HL-60 (cell line): ENCODE results near the gene LRRK1.

Source experiments
- DNase-seq, 2 experiments: peaks; one replicate each; pipeline ENCODE4 v3.0.0-alpha.2; 2010 to 2020; ENCODE audit warnings: low read depth in 1 of 2, low spot score in 1 of 2
- H3K27ac ChIP-seq: fragments of 250-450 bp; sonication (Bioruptor Pico); replicated peaks from 2 replicates; pipeline ENCODE4 v1.5.1; 2020; ENCODE audit warnings: mild to moderate bottlenecking, moderate library complexity
- H3K27me3 ChIP-seq: fragments of 250-450 bp; sonication (Bioruptor Pico); 2 replicates; pipeline ENCODE4 v1.5.1; 2021; ENCODE audit warnings: mild to moderate bottlenecking, moderate library complexity; ENCODE audit not compliant: insufficient read depth, poor library complexity, severe bottlenecking
- H3K4me3 ChIP-seq: replicated peaks from 2 replicates; pipeline ENCODE4 v1.5.1; 2011; ENCODE audit warnings: mild to moderate bottlenecking, control low read depth, low read length; ENCODE audit not compliant: insufficient read depth
- GABPA ChIP-seq: IDR thresholded peaks from 2 replicates; pipeline ENCODE4 v1.6.1; 2012; ENCODE audit warnings: low read depth
- POLR2AphosphoS5 ChIP-seq: IDR thresholded peaks from 2 replicates; pipeline ENCODE4 v1.6.1; 2012; ENCODE audit warnings: low read depth
- REST ChIP-seq: IDR thresholded peaks from 2 replicates; pipeline ENCODE4 v1.6.1; 2012; ENCODE audit warnings: low read depth; ENCODE audit not compliant: insufficient replicate concordance
- SPI1 ChIP-seq: IDR thresholded peaks from 2 replicates; pipeline ENCODE4 v1.6.1; 2012; ENCODE audit warnings: low read depth, mild to moderate bottlenecking, borderline replicate concordance
- TF ChIP-seq, protein P1 (sequence below): IDR thresholded peaks from one replicate; pipeline ENCODE4 v1.5.1; 2011; ENCODE audit warnings: low read length, control low read depth, inconsistent platforms; ENCODE audit not compliant: insufficient read depth

The LRRK1 gene

DNA sequence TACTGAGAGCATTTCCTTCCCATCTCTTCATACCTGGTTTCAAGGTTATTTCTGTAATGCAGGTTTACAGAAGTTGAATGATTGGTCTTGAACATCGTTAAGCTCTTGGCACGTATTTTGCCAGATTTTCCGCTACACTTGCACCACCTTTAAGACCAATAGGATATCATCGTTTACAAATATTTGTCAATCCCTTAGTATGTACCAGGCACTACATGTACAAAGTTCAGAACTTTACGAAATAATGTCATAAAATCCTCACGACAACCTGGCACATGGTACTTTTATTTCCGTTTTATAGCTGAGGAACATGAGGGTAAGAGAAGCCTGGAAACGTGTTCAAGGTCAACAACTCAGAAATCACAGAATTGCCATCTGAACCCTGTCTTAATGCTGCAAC, 6.3 kb downstream of the LRRK1 start:
- Histone ChIP-seq H3K27ac (no peak overlapping the region), H3K4me3 (no peak overlapping the region)

DNA sequence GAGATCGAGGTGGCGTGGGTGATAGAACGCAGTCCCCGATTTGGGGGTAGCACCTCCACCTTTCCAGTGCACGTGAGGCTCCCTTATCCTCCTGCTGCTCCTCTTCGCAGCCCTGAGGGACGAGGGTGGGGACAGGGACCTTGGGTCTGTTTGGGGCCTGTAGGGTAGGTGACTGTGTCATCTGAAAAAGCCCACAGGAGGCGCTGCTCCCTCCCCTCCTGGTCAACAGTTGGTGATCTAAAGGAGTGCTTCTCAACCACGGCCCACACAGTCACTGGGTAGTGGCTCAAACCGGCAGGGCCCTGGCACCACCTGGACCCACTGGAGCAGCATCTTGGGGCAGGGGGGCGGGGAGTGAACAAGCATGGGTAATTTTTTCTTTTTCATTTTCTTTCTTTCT, 7.1 kb downstream of the LRRK1 start:
- TF ChIP-seq POLR2AphosphoS5 (no peak), REST (no peak), SPI1 (no peak), GABPA (no peak)
- TF ChIP-seq, protein P1, sequence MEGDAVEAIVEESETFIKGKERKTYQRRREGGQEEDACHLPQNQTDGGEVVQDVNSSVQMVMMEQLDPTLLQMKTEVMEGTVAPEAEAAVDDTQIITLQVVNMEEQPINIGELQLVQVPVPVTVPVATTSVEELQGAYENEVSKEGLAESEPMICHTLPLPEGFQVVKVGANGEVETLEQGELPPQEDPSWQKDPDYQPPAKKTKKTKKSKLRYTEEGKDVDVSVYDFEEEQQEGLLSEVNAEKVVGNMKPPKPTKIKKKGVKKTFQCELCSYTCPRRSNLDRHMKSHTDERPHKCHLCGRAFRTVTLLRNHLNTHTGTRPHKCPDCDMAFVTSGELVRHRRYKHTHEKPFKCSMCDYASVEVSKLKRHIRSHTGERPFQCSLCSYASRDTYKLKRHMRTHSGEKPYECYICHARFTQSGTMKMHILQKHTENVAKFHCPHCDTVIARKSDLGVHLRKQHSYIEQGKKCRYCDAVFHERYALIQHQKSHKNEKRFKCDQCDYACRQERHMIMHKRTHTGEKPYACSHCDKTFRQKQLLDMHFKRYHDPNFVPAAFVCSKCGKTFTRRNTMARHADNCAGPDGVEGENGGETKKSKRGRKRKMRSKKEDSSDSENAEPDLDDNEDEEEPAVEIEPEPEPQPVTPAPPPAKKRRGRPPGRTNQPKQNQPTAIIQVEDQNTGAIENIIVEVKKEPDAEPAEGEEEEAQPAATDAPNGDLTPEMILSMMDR = no peak
- Histone ChIP-seq H3K4me3 (no peak overlapping the region), H3K27me3 (no peaks in the 10 kb centered on the region), H3K27ac (no peak overlapping the region)
- no peak for DNase-seq

More for the DNA sequence above, 6.3 kb downstream of the LRRK1 start:
- DNase-seq = no peak
- no peaks in the 10 kb centered on the region for H3K27me3 ChIP-seq
- TF ChIP-seq GABPA (no peak), SPI1 (no peak), POLR2AphosphoS5 (no peak), REST (no peak)
- TF ChIP-seq, protein P1 = no peak

- H3K4me3 ChIP-seq = no peak overlapping the region
- DNase-seq = no peak
- no peak for TF ChIP-seq GABPA
- no peak for TF ChIP-seq SPI1
- TF ChIP-seq, protein P1 = no peak
- no peak for TF ChIP-seq REST
- no peak for TF ChIP-seq POLR2AphosphoS5
- no peaks in the 10 kb centered on the region for H3K27me3 ChIP-seq
- no peak overlapping the region for H3K27ac ChIP-seq
Observed at GRCh38 chr15:100926971-100927756, 8.0 kb downstream of the LRRK1 start.
